ENCODE results near the gene ACSM2A. TPM values are rescaled to one million over a fixed set of nuclear protein-coding genes. Genes with fewer than 3 reads are reported as not detected.
"Not testable (repeated sequence)": the region's sequence is repeated elsewhere in the genome, so short reads cannot be mapped to it uniquely, and the experiment has no call there.

ACSM2A gene
- polyA plus RNA-seq: not detected

GRCh38 chr16:20451364-20451763, at the start of gene ACSM2A:
TSS of gene ACSM2A (plus strand) at chr16:20451521. CDS start at chr16:20460115, 8,594 bp downstream.
- H3K27me3 Mint-ChIP-seq (ENCODE audit: low read depth in 3 of 3); DNase-seq; H3K4me3 Mint-ChIP-seq; H3K27ac Mint-ChIP-seq; H3K36me3 Mint-ChIP-seq; H3K9me3 Mint-ChIP-seq; H3K4me1 Mint-ChIP-seq: not testable (repeated sequence)

- peaks cover 0 to 4% (median 3%) of the 10 kb centered on the region in 3 donors for H3K27me3 Mint-ChIP-seq (ENCODE audit: low read depth in 3 of 3)
- H3K4me1 Mint-ChIP-seq: no peaks in the 10 kb centered on the region
- no peak overlapping the region for H3K27ac Mint-ChIP-seq
- no peaks in the 10 kb centered on the region for H3K36me3 Mint-ChIP-seq
- no peak for DNase-seq
- no peaks in the 10 kb centered on the region for H3K9me3 Mint-ChIP-seq
- H3K4me3 Mint-ChIP-seq: no peak overlapping the region
Observed at GRCh38 chr16:20402651-20403050, 48.7 kb upstream of the ACSM2A start.

GRCh38 chr16:20404637-20405036, 46.7 kb upstream of the ACSM2A start, which contains the start of gene PDILT:
TSS of gene PDILT (minus strand) at chr16:20404737. CDS start at chr16:20399300, 5,437 bp downstream.
- no peak within 1 kb of the TSS for H3K27ac Mint-ChIP-seq
- H3K4me1 Mint-ChIP-seq: no peaks in the 10 kb centered on the region
- DNase-seq: no peak
- H3K9me3 Mint-ChIP-seq: peaks cover 0 to 1% (median 0%) of the 10 kb centered on the region in 6 donors
- H3K4me3 Mint-ChIP-seq: no peak within 1 kb of the TSS
- H3K27me3 Mint-ChIP-seq (ENCODE audit: low read depth in 3 of 3): peaks cover 0 to 4% (median 3%) of the 10 kb centered on the region in 3 donors
- no peaks in the 10 kb centered on the region for H3K36me3 Mint-ChIP-seq

- no peaks in the 10 kb centered on the region for H3K36me3 Mint-ChIP-seq
- no peaks in the 10 kb centered on the region for H3K4me1 Mint-ChIP-seq
- H3K4me3 Mint-ChIP-seq: no peak within 1 kb of the TSS
- DNase-seq: no peak
- H3K9me3 Mint-ChIP-seq: peaks cover 0 to 1% (median 0%) of the 10 kb centered on the region in 6 donors
- H3K27ac Mint-ChIP-seq: no peak within 1 kb of the TSS
- H3K27me3 Mint-ChIP-seq (ENCODE audit: low read depth in 3 of 3): peaks cover 0 to 3% (median 0%) of the 10 kb centered on the region in 3 donors
Observed at GRCh38 chr16:20409398-20410120, 41.8 kb upstream of the ACSM2A start, which contains the start of gene ACSM5. TSS of gene ACSM5 (plus strand) at chr16:20409534. CDS start at chr16:20411485, 1,951 bp downstream.

- DNase-seq: no peak
- H3K4me3 Mint-ChIP-seq: no peak overlapping the region
- peaks cover 0 to 1% (median 0%) of the 10 kb centered on the region in 6 donors for H3K9me3 Mint-ChIP-seq
- no peaks in the 10 kb centered on the region for H3K4me1 Mint-ChIP-seq
- H3K27me3 Mint-ChIP-seq (ENCODE audit: low read depth in 3 of 3): peaks cover 0 to 3% (median 0%) of the 10 kb centered on the region in 3 donors
- no peaks in the 10 kb centered on the region for H3K36me3 Mint-ChIP-seq
- no peak overlapping the region for H3K27ac Mint-ChIP-seq
Observed at GRCh38 chr16:20410121-20410723, 41.1 kb upstream of the ACSM2A start.

GRCh38 chr16:20411055-20411454, 40.3 kb upstream of the ACSM2A start:
- H3K36me3 Mint-ChIP-seq: no peaks in the 10 kb centered on the region
- H3K27me3 Mint-ChIP-seq (ENCODE audit: low read depth in 3 of 3): peaks cover 0 to 3% (median 0%) of the 10 kb centered on the region in 3 donors
- H3K27ac Mint-ChIP-seq: no peak overlapping the region
- no peak overlapping the region for H3K4me3 Mint-ChIP-seq
- DNase-seq: no peak
- H3K4me1 Mint-ChIP-seq: no peaks in the 10 kb centered on the region
- peaks cover 0 to 1% (median 0%) of the 10 kb centered on the region in 6 donors for H3K9me3 Mint-ChIP-seq

GRCh38 chr16:20415541-20415940, 35.8 kb upstream of the ACSM2A start:
- Mint-ChIP-seq H3K9me3 (no peaks in the 10 kb centered on the region), H3K4me1 (no peaks in the 10 kb centered on the region), H3K36me3 (no peaks in the 10 kb centered on the region), H3K27me3 (ENCODE audit: low read depth in 3 of 3) (peaks cover 0 to 6% (median 0%) of the 10 kb centered on the region in 3 donors), H3K27ac (no peak overlapping the region), H3K4me3 (no peak overlapping the region)
- no peak for DNase-seq

GRCh38 chr16:20419093-20419492, 32.2 kb upstream of the ACSM2A start:
- not testable (repeated sequence) for DNase-seq; H3K27me3 Mint-ChIP-seq (ENCODE audit: low read depth in 3 of 3); H3K4me3 Mint-ChIP-seq; H3K4me1 Mint-ChIP-seq; H3K9me3 Mint-ChIP-seq; H3K36me3 Mint-ChIP-seq; H3K27ac Mint-ChIP-seq

- not testable (repeated sequence) for H3K27me3 Mint-ChIP-seq (ENCODE audit: low read depth in 3 of 3)
Observed at GRCh38 chr16:20421748-20422147, 29.6 kb upstream of the ACSM2A start.

GRCh38 chr16:20423772-20424128, 27.6 kb upstream of the ACSM2A start:
- not testable (repeated sequence) for H3K4me3 Mint-ChIP-seq; H3K4me1 Mint-ChIP-seq; H3K27ac Mint-ChIP-seq; DNase-seq; H3K36me3 Mint-ChIP-seq; H3K9me3 Mint-ChIP-seq; H3K27me3 Mint-ChIP-seq (ENCODE audit: low read depth in 3 of 3)

More at GRCh38 chr16:20421748-20422147, 29.6 kb upstream of the ACSM2A start:
- not testable (repeated sequence) for H3K4me3 Mint-ChIP-seq, H3K27ac Mint-ChIP-seq, H3K36me3 Mint-ChIP-seq, H3K9me3 Mint-ChIP-seq, H3K4me1 Mint-ChIP-seq, DNase-seq

GRCh38 chr16:20424129-20424866, 27.0 kb upstream of the ACSM2A start:
- H3K9me3 Mint-ChIP-seq: peaks cover 0 to 2% (median 0%) of the 10 kb centered on the region in 6 donors
- peaks cover 0 to 3% (median 2%) of the 10 kb centered on the region in 3 donors for H3K27me3 Mint-ChIP-seq (ENCODE audit: low read depth in 3 of 3)
- H3K36me3 Mint-ChIP-seq: no peaks in the 10 kb centered on the region
- H3K4me1 Mint-ChIP-seq: no peaks in the 10 kb centered on the region
- no peak for DNase-seq
- no peak overlapping the region for H3K4me3 Mint-ChIP-seq
- H3K27ac Mint-ChIP-seq: peak overlapping the region in 1 of 6 donors; percentile 10

GRCh38 chr16:20427401-20427797, 23.9 kb upstream of the ACSM2A start:
- H3K9me3 Mint-ChIP-seq; H3K36me3 Mint-ChIP-seq; H3K4me3 Mint-ChIP-seq; H3K27me3 Mint-ChIP-seq (ENCODE audit: low read depth in 3 of 3); H3K4me1 Mint-ChIP-seq; DNase-seq; H3K27ac Mint-ChIP-seq: not testable (repeated sequence)

- H3K4me1 Mint-ChIP-seq; H3K27ac Mint-ChIP-seq; DNase-seq; H3K4me3 Mint-ChIP-seq; H3K36me3 Mint-ChIP-seq; H3K9me3 Mint-ChIP-seq; H3K27me3 Mint-ChIP-seq (ENCODE audit: low read depth in 3 of 3): not testable (repeated sequence)
Observed at GRCh38 chr16:20429499-20429898, 21.8 kb upstream of the ACSM2A start.

- not testable (repeated sequence) for H3K27ac Mint-ChIP-seq; H3K27me3 Mint-ChIP-seq (ENCODE audit: low read depth in 3 of 3); H3K9me3 Mint-ChIP-seq; DNase-seq; H3K4me1 Mint-ChIP-seq; H3K4me3 Mint-ChIP-seq; H3K36me3 Mint-ChIP-seq
Observed at GRCh38 chr16:20430480-20430879, 20.8 kb upstream of the ACSM2A start.
